ENCODE results near the gene PNPT1. TPM values are rescaled to one million over a fixed set of nuclear protein-coding genes. Genes with fewer than 3 reads are reported as not detected.
A peak's percentile ranks its signal among the peaks of the same experiment; 100 is the strongest.
"Not testable (repeated sequence)": the region's sequence is repeated elsewhere in the genome, so short reads cannot be mapped to it uniquely, and the experiment has no call there.

The PNPT1 gene
- total and polyA plus RNA-seq, 8 donors, result 20.3 to 28.0 (median 26.0) TPM

DNA sequence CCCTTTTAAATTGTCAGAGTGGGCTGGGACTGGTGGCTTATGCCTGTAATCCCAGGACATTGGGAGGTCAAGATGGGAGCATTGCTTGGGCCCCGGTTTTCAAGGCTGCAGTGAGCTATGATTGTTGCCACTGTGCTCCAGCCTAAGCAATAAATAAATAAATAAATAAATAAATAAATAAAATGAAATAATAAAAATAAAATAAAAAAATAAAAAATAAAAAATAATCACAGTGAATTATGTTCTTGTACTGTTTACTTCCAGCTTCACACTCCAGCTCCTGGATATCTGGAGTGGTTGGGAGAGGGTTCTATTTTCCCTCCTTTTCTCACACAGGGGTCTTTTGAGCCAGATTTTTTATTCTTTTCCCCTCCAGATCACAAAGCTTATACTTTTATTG is 26.2 kb upstream of the PNPT1 start:
- no peak for DNase-seq
- Histone ChIP-seq H3K36me3 (no peaks in the 10 kb centered on the region), H3K4me1 (no peaks in the 10 kb centered on the region), H3K4me3 (no peak overlapping the region), H3K27me3 (no peaks in the 10 kb centered on the region), H3K9me3 (no peaks in the 10 kb centered on the region), H3K27ac (no peak overlapping the region)
- TF ChIP-seq, protein P1, sequence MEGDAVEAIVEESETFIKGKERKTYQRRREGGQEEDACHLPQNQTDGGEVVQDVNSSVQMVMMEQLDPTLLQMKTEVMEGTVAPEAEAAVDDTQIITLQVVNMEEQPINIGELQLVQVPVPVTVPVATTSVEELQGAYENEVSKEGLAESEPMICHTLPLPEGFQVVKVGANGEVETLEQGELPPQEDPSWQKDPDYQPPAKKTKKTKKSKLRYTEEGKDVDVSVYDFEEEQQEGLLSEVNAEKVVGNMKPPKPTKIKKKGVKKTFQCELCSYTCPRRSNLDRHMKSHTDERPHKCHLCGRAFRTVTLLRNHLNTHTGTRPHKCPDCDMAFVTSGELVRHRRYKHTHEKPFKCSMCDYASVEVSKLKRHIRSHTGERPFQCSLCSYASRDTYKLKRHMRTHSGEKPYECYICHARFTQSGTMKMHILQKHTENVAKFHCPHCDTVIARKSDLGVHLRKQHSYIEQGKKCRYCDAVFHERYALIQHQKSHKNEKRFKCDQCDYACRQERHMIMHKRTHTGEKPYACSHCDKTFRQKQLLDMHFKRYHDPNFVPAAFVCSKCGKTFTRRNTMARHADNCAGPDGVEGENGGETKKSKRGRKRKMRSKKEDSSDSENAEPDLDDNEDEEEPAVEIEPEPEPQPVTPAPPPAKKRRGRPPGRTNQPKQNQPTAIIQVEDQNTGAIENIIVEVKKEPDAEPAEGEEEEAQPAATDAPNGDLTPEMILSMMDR (IDR thresholded peaks at IDR 0.05), result no peak
- intact Hi-C loops (cut with DNase I), result no loop called here
- no peak for ATAC-seq

DNA sequence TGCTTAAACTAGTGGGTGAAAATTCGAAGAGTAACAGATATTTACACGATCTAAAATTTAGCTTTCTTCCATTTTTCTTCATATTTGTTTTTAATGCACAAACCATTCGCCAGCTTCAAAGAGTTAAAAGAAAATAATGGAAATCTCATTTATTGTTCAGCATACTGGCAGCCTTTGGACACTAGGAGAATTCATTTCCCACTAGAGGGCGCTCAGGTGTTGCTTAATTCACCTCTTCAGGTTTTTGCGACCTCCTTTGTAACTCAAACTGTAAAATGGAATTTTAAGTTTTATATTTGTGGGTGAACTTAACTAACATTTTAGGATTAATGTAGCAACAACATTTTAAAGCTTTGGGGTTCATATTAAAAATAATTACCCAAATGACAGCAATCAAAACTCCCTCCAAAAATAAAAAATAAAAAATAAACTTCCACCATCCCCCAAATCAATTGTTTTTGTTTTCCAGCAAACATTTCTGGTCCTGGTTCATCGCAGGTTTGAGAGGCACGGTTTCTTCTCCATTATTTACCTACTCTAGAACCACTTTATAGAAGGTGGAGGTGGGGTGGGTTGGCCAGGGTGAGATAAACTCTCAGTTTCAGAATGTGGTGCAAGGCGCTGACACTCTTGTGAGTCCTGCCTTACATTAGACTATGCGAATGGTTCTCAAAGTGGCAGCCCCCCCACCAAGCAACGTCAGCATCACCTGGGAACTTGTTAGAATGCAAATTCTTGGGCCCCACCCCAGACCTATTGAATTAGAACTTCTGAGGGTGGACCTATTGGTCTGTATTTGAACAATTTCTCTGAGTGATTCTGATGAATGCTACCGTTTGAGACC is 24.7 kb upstream of the PNPT1 start:
- no peaks in the 10 kb centered on the region for H3K36me3 ChIP-seq
- H3K4me3 ChIP-seq, result no peak overlapping the region
- ATAC-seq (peak; percentile 83), DNase-seq (peak in 2 of 4 donors; percentile 54 to 75)
- H3K27me3 ChIP-seq, result no peaks in the 10 kb centered on the region
- TF ChIP-seq, protein P1 (IDR thresholded peaks at IDR 0.05), result peak; percentile 62 to 79
- H3K9me3 ChIP-seq, result no peaks in the 10 kb centered on the region
- H3K27ac ChIP-seq, result no peak overlapping the region
- no peaks in the 10 kb centered on the region for H3K4me1 ChIP-seq
- intact Hi-C loops (cut with DNase I), result no loop called here

DNA sequence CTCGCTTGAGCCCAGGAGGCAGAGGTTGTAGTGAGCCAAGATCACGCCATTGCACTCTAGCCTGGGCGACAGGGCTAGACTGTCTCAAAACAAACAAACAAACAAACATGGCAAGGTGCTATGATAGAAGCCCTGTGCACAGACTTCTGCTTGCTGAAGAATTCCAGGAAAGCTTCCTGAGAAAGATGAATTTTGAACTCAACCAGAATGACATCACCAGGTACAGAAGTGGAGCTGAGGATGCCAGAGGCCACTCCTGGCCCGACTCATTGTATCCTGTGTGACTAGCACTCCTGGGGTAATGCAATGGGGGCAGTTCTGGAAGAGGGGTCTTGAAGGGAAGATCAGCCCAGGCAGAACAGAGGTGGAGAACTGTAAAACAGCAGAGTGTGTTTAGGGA is 22.0 kb upstream of the PNPT1 start:
- ATAC-seq (no peak), DNase-seq (no peak)
- TF ChIP-seq, protein P1 (IDR thresholded peaks at IDR 0.05), result no peak
- no peaks in the 10 kb centered on the region for H3K36me3 ChIP-seq
- no peak overlapping the region for H3K27ac ChIP-seq
- no peak overlapping the region for H3K4me3 ChIP-seq
- no peaks in the 10 kb centered on the region for H3K9me3 ChIP-seq
- no peaks in the 10 kb centered on the region for H3K4me1 ChIP-seq
- intact Hi-C loops (cut with DNase I), result no loop called here
- H3K27me3 ChIP-seq, result no peaks in the 10 kb centered on the region

DNA sequence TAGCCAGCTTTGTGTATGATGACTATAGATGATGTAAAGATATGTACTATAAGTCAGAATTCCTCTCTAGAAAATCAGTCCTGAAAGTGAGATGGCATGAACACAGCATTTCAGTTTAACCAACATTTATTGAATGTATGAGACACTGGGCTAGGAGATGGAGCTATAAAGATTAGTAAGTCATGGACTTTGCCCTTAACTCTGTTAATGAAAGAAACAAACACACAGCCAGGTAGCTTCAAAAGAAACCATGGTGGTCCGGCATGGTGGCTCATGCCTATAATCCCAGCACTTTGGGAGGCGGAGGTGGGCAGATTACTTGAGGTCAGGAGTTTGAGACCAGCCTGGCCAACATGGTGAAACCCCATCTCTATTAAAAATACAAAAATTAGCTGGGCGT is 21.5 kb upstream of the PNPT1 start:
- H3K27ac ChIP-seq; H3K4me3 ChIP-seq; H3K9me3 ChIP-seq; intact Hi-C loops (cut with DNase I); ATAC-seq; H3K27me3 ChIP-seq; H3K4me1 ChIP-seq; H3K36me3 ChIP-seq; DNase-seq: not testable (repeated sequence)

DNA sequence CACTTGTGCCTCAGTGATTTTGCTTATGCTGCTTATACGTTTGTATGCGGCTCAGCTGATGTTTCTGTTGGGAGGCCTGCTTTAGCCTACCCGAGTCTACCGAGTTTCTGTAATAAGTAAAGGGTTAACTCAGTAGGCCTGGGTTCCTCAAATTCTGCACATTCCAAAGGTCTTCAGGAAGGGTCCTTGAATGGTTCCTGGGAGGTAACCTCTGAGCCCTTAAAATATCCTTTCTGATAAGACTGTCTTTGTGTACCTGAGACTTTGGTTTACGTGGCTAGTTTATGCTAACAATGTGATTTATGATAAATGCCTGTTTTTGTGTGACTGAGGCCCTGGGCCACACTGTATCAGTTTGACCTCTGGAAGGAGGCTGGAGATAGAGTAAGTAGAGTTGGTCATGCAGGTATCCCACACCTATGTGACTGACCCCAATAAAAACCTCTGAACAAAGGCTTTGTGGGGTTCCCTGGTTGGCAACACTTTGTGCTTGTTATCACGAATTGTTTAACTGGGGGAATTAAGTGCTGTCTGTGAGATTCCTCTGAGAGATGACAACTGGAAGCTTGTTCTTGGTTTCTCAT is 18.9 kb upstream of the PNPT1 start:
- intact Hi-C loops (cut with DNase I), result no loop called here
- TF ChIP-seq, protein P1 (IDR thresholded peaks at IDR 0.05), result no peak
- no peaks in the 10 kb centered on the region for H3K36me3 ChIP-seq
- peaks cover 0 to 5% of the 10 kb centered on the region in 2 donors for H3K27me3 ChIP-seq
- DNase-seq (no peak), ATAC-seq (peak; percentile 57)
- no peak overlapping the region for H3K27ac ChIP-seq
- H3K9me3 ChIP-seq, result no peaks in the 10 kb centered on the region
- H3K4me3 ChIP-seq, result no peak overlapping the region
- no peaks in the 10 kb centered on the region for H3K4me1 ChIP-seq

All from left lung (tissue), 10 donors.